ENCODE data around the gene AMN.
"Not testable (repeated sequence)": the region's sequence is repeated elsewhere in the genome, so short reads cannot be mapped to it uniquely, and the experiment has no call there.

Gene AMN

GRCh38 chr14:102915292-102916110 lies 7.0 kb upstream of the AMN start:
- no peaks in the 10 kb centered on the region for H3K9me3 Mint-ChIP-seq
- H3K4me1 Mint-ChIP-seq (ENCODE audit: low read depth) = peaks cover 4% of the 10 kb centered on the region
- H3K4me3 Mint-ChIP-seq = no peak overlapping the region
- H3K36me3 Mint-ChIP-seq (ENCODE audit: low read depth) = peaks cover 7% of the 10 kb centered on the region
- H3K27me3 Mint-ChIP-seq = no peaks in the 10 kb centered on the region
- H3K27ac Mint-ChIP-seq = no peak overlapping the region

- no peaks in the 10 kb centered on the region for H3K9me3 Mint-ChIP-seq
- H3K27me3 Mint-ChIP-seq = no peaks in the 10 kb centered on the region
- H3K4me3 Mint-ChIP-seq = no peak overlapping the region
- H3K36me3 Mint-ChIP-seq (ENCODE audit: low read depth) = no peaks in the 10 kb centered on the region
- peaks cover 4% of the 10 kb centered on the region for H3K4me1 Mint-ChIP-seq (ENCODE audit: low read depth)
- H3K27ac Mint-ChIP-seq = no peak overlapping the region
Measured at GRCh38 chr14:102916347-102917055, 6.0 kb upstream of the AMN start.

GRCh38 chr14:102917056-102917385 lies 5.4 kb upstream of the AMN start:
- H3K27me3 Mint-ChIP-seq = no peaks in the 10 kb centered on the region
- peaks cover 4% of the 10 kb centered on the region for H3K4me1 Mint-ChIP-seq (ENCODE audit: low read depth)
- H3K27ac Mint-ChIP-seq = no peak overlapping the region
- no peak overlapping the region for H3K4me3 Mint-ChIP-seq
- no peaks in the 10 kb centered on the region for H3K36me3 Mint-ChIP-seq (ENCODE audit: low read depth)
- H3K9me3 Mint-ChIP-seq = no peaks in the 10 kb centered on the region

GRCh38 chr14:102917469-102918211 lies 4.8 kb upstream of the AMN start:
- no peaks in the 10 kb centered on the region for H3K27me3 Mint-ChIP-seq
- no peak overlapping the region for H3K27ac Mint-ChIP-seq
- no peaks in the 10 kb centered on the region for H3K9me3 Mint-ChIP-seq
- no peak overlapping the region for H3K4me3 Mint-ChIP-seq
- H3K4me1 Mint-ChIP-seq (ENCODE audit: low read depth) = peaks cover 4% of the 10 kb centered on the region
- no peaks in the 10 kb centered on the region for H3K36me3 Mint-ChIP-seq (ENCODE audit: low read depth)

GRCh38 chr14:102918438-102918837 lies 4.0 kb upstream of the AMN start:
- no peak overlapping the region for H3K4me3 Mint-ChIP-seq
- no peaks in the 10 kb centered on the region for H3K9me3 Mint-ChIP-seq
- H3K36me3 Mint-ChIP-seq (ENCODE audit: low read depth) = no peaks in the 10 kb centered on the region
- no peak overlapping the region for H3K27ac Mint-ChIP-seq
- peaks cover 3% of the 10 kb centered on the region for H3K27me3 Mint-ChIP-seq
- peaks cover 4% of the 10 kb centered on the region for H3K4me1 Mint-ChIP-seq (ENCODE audit: low read depth)

- Mint-ChIP-seq H3K27me3 (peaks cover 3% of the 10 kb centered on the region), H3K27ac (no peak overlapping the region), H3K4me3 (no peak overlapping the region), H3K4me1 (ENCODE audit: low read depth) (peaks cover 8% of the 10 kb centered on the region), H3K9me3 (no peaks in the 10 kb centered on the region), H3K36me3 (ENCODE audit: low read depth) (no peaks in the 10 kb centered on the region)
Measured at GRCh38 chr14:102920273-102920997, 2.0 kb upstream of the AMN start.

- Mint-ChIP-seq H3K27ac (no peak overlapping the region), H3K9me3 (no peaks in the 10 kb centered on the region), H3K36me3 (ENCODE audit: low read depth) (no peaks in the 10 kb centered on the region), H3K4me1 (ENCODE audit: low read depth) (peaks cover 8% of the 10 kb centered on the region), H3K27me3 (peaks cover 7% of the 10 kb centered on the region), H3K4me3 (no peak overlapping the region)
Measured at GRCh38 chr14:102920998-102921304, 1.5 kb upstream of the AMN start.

GRCh38 chr14:102923201-102923924 lies 900 bp downstream of the AMN start:
- H3K36me3 Mint-ChIP-seq (ENCODE audit: low read depth) = no peaks in the 10 kb centered on the region
- peaks cover 16% of the 10 kb centered on the region for H3K27me3 Mint-ChIP-seq
- no peaks in the 10 kb centered on the region for H3K9me3 Mint-ChIP-seq
- H3K4me1 Mint-ChIP-seq (ENCODE audit: low read depth) = peaks cover 7% of the 10 kb centered on the region
- peak overlapping the region; percentile 34 for H3K4me3 Mint-ChIP-seq
- H3K27ac Mint-ChIP-seq = no peak overlapping the region

GRCh38 chr14:102923925-102924486 lies 1.5 kb downstream of the AMN start:
- no peaks in the 10 kb centered on the region for H3K36me3 Mint-ChIP-seq (ENCODE audit: low read depth)
- H3K4me3 Mint-ChIP-seq = no peak overlapping the region
- H3K27me3 Mint-ChIP-seq = peaks cover 16% of the 10 kb centered on the region
- no peak overlapping the region for H3K27ac Mint-ChIP-seq
- peaks cover 11% of the 10 kb centered on the region for H3K4me1 Mint-ChIP-seq (ENCODE audit: low read depth)
- H3K9me3 Mint-ChIP-seq = no peaks in the 10 kb centered on the region

- no peak overlapping the region for H3K4me3 Mint-ChIP-seq
- no peak overlapping the region for H3K27ac Mint-ChIP-seq
- no peaks in the 10 kb centered on the region for H3K9me3 Mint-ChIP-seq
- H3K27me3 Mint-ChIP-seq = peaks cover 16% of the 10 kb centered on the region
- peaks cover 11% of the 10 kb centered on the region for H3K4me1 Mint-ChIP-seq (ENCODE audit: low read depth)
- no peaks in the 10 kb centered on the region for H3K36me3 Mint-ChIP-seq (ENCODE audit: low read depth)
Measured at GRCh38 chr14:102924632-102925588, 2.4 kb downstream of the AMN start.

GRCh38 chr14:102925646-102926045 lies 3.2 kb downstream of the AMN start:
- Mint-ChIP-seq H3K4me3 (no peak overlapping the region), H3K36me3 (ENCODE audit: low read depth) (no peaks in the 10 kb centered on the region), H3K27ac (no peak overlapping the region), H3K4me1 (ENCODE audit: low read depth) (peaks cover 11% of the 10 kb centered on the region), H3K27me3 (peaks cover 16% of the 10 kb centered on the region), H3K9me3 (no peaks in the 10 kb centered on the region)

GRCh38 chr14:102926104-102926503 lies 3.6 kb downstream of the AMN start:
- Mint-ChIP-seq H3K9me3 (no peaks in the 10 kb centered on the region), H3K4me1 (ENCODE audit: low read depth) (peaks cover 11% of the 10 kb centered on the region), H3K36me3 (ENCODE audit: low read depth) (no peaks in the 10 kb centered on the region), H3K27me3 (peaks cover 16% of the 10 kb centered on the region), H3K27ac (no peak overlapping the region), H3K4me3 (no peak overlapping the region)

GRCh38 chr14:102926840-102927239 lies 4.4 kb downstream of the AMN start:
- H3K27ac Mint-ChIP-seq; H3K4me3 Mint-ChIP-seq; H3K36me3 Mint-ChIP-seq (ENCODE audit: low read depth); H3K9me3 Mint-ChIP-seq: not testable (repeated sequence)
- peaks cover 11% of the 10 kb centered on the region for H3K4me1 Mint-ChIP-seq (ENCODE audit: low read depth)
- H3K27me3 Mint-ChIP-seq = peaks cover 16% of the 10 kb centered on the region

Measured in stimulated activated naive CD8-positive, alpha-beta T cell treated with anti-CD3 and anti-CD28 coated beads, Interleukin-15, Interleukin-2, amounts not matched to agents 100 ng/mL and 50 ng/mL, for 24 hours (primary cell).